HL-60/S4 treated with retinoic acid at 250 ng/mL for 4 days and 3 days (cell line): ENCODE results near the gene TMEM259.

ENCODE experiments used
- in situ Hi-C: fragments of 300-500 bp; cut with MboI; formaldehyde crosslinking; loops from 2 replicates; pipeline ENCODE4 v1.7.0; 2022; ENCODE audit warnings: low sequenced_read_pairs

Gene TMEM259

GRCh38 chr19:1020868-1021425, at the start of gene TMEM259:
Gene TMEM259, minus strand, starts transcription at chr19:1021123. Its CDS starts 127 bp downstream, at chr19:1020996.
- in situ Hi-C loops: no loop called here

GRCh38 chr19:1070576-1070930, 49.6 kb upstream of the TMEM259 start:
- in situ Hi-C loops: no loop called here

- in situ Hi-C loops: no loop called here
Observed at GRCh38 chr19:1069009-1069779, 48.3 kb upstream of the TMEM259 start.

GRCh38 chr19:1068009-1069001, 47.4 kb upstream of the TMEM259 start:
- in situ Hi-C loops: no loop called here

- in situ Hi-C loops: no loop called here
Observed at GRCh38 chr19:1067341-1067957, 46.5 kb upstream of the TMEM259 start.

- in situ Hi-C loops: no loop called here
Observed at GRCh38 chr19:1066748-1067340, 45.9 kb upstream of the TMEM259 start, which contains the start of gene ARHGAP45. Gene ARHGAP45, plus strand, starts transcription at chr19:1067167. Its CDS starts 239 bp downstream, at chr19:1067406.

- in situ Hi-C loops: no loop called here
Observed at GRCh38 chr19:1066251-1066747, 45.4 kb upstream of the TMEM259 start.

GRCh38 chr19:1065606-1066109, 44.7 kb upstream of the TMEM259 start:
- in situ Hi-C loops: no loop called here

- in situ Hi-C loops: no loop called here
Observed at GRCh38 chr19:1064661-1065605, 44.0 kb upstream of the TMEM259 start.

GRCh38 chr19:1063909-1064660, 43.2 kb upstream of the TMEM259 start:
- in situ Hi-C loops: no loop called here

- in situ Hi-C loops: no loop called here
Observed at GRCh38 chr19:1063030-1063908, 42.3 kb upstream of the TMEM259 start.

- in situ Hi-C loops: no loop called here
Observed at GRCh38 chr19:1062387-1063029, 41.6 kb upstream of the TMEM259 start.

- in situ Hi-C loops: no loop called here
Observed at GRCh38 chr19:1061987-1062386, 41.1 kb upstream of the TMEM259 start.

- in situ Hi-C loops: no loop called here
Observed at GRCh38 chr19:1060689-1061088, 39.8 kb upstream of the TMEM259 start.

- in situ Hi-C loops: no loop called here
Observed at GRCh38 chr19:1058112-1058511, 37.2 kb upstream of the TMEM259 start.

GRCh38 chr19:1057176-1057855, 36.4 kb upstream of the TMEM259 start:
- in situ Hi-C loops: no loop called here
